HG03175 (cell line): ENCODE results near the gene CIZ1.
"Not testable (repeated sequence)": the region's sequence is repeated elsewhere in the genome, so short reads cannot be mapped to it uniquely, and the experiment has no call there.

ENCODE experiments used
- ATAC-seq: cut with Tn5 transposase; IDR thresholded peaks from one replicate; pipeline ENCODE4 v1.9.1; 2021; ENCODE audit warnings: mild to moderate bottlenecking, moderate library complexity; ENCODE audit not compliant: unreplicated experiment

Gene CIZ1

GRCh38 chr9:128148509-128149000 is 42.8 kb downstream of the CIZ1 start:
- ATAC-seq = no peak

- ATAC-seq = no peak
These were observed 44.7 kb downstream of the CIZ1 start for GRCh38 chr9:128146591-128147120.

GRCh38 chr9:128145951-128146351 is 45.4 kb downstream of the CIZ1 start:
- no peak for ATAC-seq

- no peak for ATAC-seq
These were observed 45.8 kb downstream of the CIZ1 start for GRCh38 chr9:128145536-128145935.

GRCh38 chr9:128144239-128145181 is 46.9 kb downstream of the CIZ1 start:
- no peak for ATAC-seq

GRCh38 chr9:128143525-128144238 is 47.7 kb downstream of the CIZ1 start:
- no peak for ATAC-seq

- ATAC-seq = no peak
These were observed 48.8 kb downstream of the CIZ1 start for GRCh38 chr9:128142596-128142995.

- no peak for ATAC-seq
These were observed 49.3 kb downstream of the CIZ1 start for GRCh38 chr9:128142061-128142460.

- no peak for ATAC-seq
These were observed 49.8 kb downstream of the CIZ1 start for GRCh38 chr9:128141604-128142003.

- no peak for ATAC-seq
These were observed 51.8 kb downstream of the CIZ1 start for GRCh38 chr9:128139621-128140020.

GRCh38 chr9:128138001-128138400 is 53.4 kb downstream of the CIZ1 start:
- ATAC-seq = no peak

- ATAC-seq = no peak
These were observed 54.3 kb downstream of the CIZ1 start for GRCh38 chr9:128136816-128137793.

GRCh38 chr9:128135561-128135960 is 55.8 kb downstream of the CIZ1 start:
- ATAC-seq = not testable (repeated sequence)

- not testable (repeated sequence) for ATAC-seq
These were observed 59.2 kb downstream of the CIZ1 start for GRCh38 chr9:128132139-128132538.

GRCh38 chr9:128131346-128131745 is 60.0 kb downstream of the CIZ1 start:
- not testable (repeated sequence) for ATAC-seq

GRCh38 chr9:128130651-128131050 is 60.7 kb downstream of the CIZ1 start:
- ATAC-seq = not testable (repeated sequence)

- ATAC-seq = not testable (repeated sequence)
These were observed 61.3 kb downstream of the CIZ1 start for GRCh38 chr9:128129976-128130590.

GRCh38 chr9:128128836-128129590 is 62.4 kb downstream of the CIZ1 start:
- ATAC-seq = no peak
